ENCODE data around the gene WFDC5. TPM values are rescaled to one million over a fixed set of nuclear protein-coding genes. Genes with fewer than 3 reads are reported as not detected.

WFDC5 gene
- polyA plus RNA-seq, 1 experiment = not detected

DNA sequence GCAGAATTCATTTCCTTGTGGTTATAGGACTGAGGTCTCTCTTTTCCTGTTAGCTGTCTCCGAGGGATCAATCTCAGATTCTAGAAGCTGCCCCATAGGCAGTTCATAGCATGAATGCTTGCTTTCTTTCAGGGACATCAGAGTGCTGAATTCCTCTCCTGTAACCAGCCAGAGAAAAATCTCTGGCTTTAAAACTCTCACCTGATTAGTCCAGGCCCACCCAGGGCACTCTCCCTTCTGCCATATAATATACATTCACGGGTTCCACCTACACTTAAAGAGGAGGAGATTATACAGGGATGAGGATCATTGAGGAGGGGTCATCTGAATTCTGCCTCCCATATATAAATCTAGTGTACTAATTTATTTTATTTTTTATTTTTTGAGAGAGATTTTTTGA lies 11.9 kb downstream of the WFDC5 start:
- DNase-seq (ENCODE audit: low read depth, low spot score) = no peak
- Histone ChIP-seq H3K27me3 (ENCODE audit: control insufficient read depth, insufficient read depth, low read length) (peaks cover 35% of the 10 kb centered on the region), H3K9me3 (ENCODE audit: control insufficient read depth, insufficient read depth, low read length) (peaks cover 5% of the 10 kb centered on the region; the same call in 1 of the 2 replicates), H3K27ac (ENCODE audit: low read depth, low read length) (peak overlapping the region; percentile 21), H3K4me3 (ENCODE audit: low read depth, low read length) (no peak overlapping the region)
- ChIA-PET POLR2A (no interaction called here), CTCF (interaction anchor here (0.7 to 3.9 kb wide), 5 partner anchors 8 to 259 kb away, joined by 3 to 22 read pairs (median 8); no protein-coding TSS in a partner anchor)
- TF ChIP-seq, protein P1, sequence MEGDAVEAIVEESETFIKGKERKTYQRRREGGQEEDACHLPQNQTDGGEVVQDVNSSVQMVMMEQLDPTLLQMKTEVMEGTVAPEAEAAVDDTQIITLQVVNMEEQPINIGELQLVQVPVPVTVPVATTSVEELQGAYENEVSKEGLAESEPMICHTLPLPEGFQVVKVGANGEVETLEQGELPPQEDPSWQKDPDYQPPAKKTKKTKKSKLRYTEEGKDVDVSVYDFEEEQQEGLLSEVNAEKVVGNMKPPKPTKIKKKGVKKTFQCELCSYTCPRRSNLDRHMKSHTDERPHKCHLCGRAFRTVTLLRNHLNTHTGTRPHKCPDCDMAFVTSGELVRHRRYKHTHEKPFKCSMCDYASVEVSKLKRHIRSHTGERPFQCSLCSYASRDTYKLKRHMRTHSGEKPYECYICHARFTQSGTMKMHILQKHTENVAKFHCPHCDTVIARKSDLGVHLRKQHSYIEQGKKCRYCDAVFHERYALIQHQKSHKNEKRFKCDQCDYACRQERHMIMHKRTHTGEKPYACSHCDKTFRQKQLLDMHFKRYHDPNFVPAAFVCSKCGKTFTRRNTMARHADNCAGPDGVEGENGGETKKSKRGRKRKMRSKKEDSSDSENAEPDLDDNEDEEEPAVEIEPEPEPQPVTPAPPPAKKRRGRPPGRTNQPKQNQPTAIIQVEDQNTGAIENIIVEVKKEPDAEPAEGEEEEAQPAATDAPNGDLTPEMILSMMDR (IDR thresholded peaks at IDR 0.05; ENCODE audit: low read depth, low read length) = no peak

DNA sequence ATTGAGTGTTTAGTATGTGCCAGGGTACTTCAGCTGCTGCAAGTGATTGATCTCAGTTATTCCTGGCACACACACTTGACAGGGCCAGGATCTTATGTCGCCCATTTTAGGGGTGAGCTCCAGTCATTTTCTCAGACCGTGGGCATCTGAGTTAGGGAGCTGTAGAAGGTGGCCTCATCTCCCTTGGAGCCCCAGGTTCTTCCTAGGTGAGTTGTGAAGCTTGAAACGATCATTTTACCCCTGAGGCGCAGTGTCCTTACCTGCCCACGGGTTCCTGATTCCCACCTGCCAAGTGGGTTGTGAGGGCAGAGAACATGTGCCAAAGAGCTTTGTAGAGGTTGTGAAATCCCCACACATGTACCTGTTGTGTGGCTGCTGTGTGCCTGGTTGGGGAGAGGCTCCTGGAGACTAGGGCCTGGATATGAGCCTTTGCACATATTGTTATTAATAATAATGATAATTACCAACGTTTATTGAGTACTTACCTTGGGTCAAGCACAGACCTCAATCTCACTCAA lies 13.6 kb downstream of the WFDC5 start:
- ChIA-PET CTCF (interaction anchor here (0.9 to 1.8 kb wide), 5 partner anchors 11 to 218 kb away, joined by 3 to 8 read pairs (median 4); no protein-coding TSS in a partner anchor), POLR2A (no interaction called here)
- H3K27ac ChIP-seq (ENCODE audit: low read depth, low read length) = no peak overlapping the region
- H3K4me3 ChIP-seq (ENCODE audit: low read depth, low read length) = no peak overlapping the region
- H3K9me3 ChIP-seq (ENCODE audit: control insufficient read depth, insufficient read depth, low read length) = peaks cover 10% of the 10 kb centered on the region; the same call in 1 of the 2 replicates
- H3K27me3 ChIP-seq (ENCODE audit: control insufficient read depth, insufficient read depth, low read length) = peaks cover 43% of the 10 kb centered on the region
- TF ChIP-seq, protein P1 (IDR thresholded peaks at IDR 0.05; ENCODE audit: low read depth, low read length) = no peak
- no peak for DNase-seq (ENCODE audit: low read depth, low spot score)

DNA sequence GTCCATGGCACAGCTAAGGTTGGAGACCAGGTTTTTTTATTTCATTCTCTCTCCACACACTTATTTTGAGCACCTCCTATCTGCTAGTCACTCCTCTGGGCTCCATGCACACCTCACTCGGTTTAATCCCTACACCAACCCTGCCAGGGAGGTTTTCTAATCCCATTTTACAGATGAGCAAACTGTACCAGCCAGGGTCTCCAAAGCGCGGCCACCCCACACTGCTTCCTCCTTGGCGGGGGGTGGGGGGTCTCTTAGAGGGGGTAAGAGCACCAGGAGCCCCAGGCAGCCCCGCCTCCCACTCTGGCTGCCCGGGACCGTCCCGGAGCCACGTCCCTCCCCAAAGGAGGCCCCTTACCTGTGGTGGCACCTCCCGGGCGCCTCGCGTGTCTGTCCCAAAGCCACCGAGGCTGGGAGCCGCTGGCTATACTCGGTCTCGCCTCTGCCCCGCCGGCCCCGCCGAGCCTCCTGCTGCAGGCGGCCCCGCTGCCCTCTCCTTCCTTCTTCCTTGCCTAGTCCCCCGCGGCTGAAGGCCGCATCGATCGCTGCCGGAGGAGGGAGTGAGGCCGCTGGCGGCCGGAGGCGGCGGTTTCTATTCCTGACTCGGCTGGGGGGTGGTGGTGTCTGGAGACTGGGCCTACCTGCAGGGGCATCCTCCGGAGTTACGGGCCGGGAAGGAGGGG lies 14.3 kb downstream of the WFDC5 start, which contains the start of gene KCNS1:
KCNS1 (minus strand) TSS at position 565 of the 683 bp plus-strand sequence. CDS start 1,891 bp downstream, outside the sequence.
- H3K9me3 ChIP-seq (ENCODE audit: control insufficient read depth, insufficient read depth, low read length) = peaks cover 10% of the 10 kb centered on the region; the same call in 1 of the 2 replicates
- ChIA-PET CTCF (interaction anchor here (0.9 to 7.3 kb wide), 9 partner anchors 11 to 219 kb away, joined by 3 to 108 read pairs (median 4); no protein-coding TSS in a partner anchor), POLR2A (no interaction called here)
- TF ChIP-seq, protein P1 (IDR thresholded peaks at IDR 0.05; ENCODE audit: low read depth, low read length) = peak; percentile 14; the same call in 1 of the 2 replicates
- H3K4me3 ChIP-seq (ENCODE audit: low read depth, low read length) = peak within 1 kb of the TSS; percentile 25
- H3K27me3 ChIP-seq (ENCODE audit: control insufficient read depth, insufficient read depth, low read length) = peaks cover 44% of the 10 kb centered on the region
- no peak within 1 kb of the TSS for H3K27ac ChIP-seq (ENCODE audit: low read depth, low read length)
- no peak for DNase-seq (ENCODE audit: low read depth, low spot score)

DNA sequence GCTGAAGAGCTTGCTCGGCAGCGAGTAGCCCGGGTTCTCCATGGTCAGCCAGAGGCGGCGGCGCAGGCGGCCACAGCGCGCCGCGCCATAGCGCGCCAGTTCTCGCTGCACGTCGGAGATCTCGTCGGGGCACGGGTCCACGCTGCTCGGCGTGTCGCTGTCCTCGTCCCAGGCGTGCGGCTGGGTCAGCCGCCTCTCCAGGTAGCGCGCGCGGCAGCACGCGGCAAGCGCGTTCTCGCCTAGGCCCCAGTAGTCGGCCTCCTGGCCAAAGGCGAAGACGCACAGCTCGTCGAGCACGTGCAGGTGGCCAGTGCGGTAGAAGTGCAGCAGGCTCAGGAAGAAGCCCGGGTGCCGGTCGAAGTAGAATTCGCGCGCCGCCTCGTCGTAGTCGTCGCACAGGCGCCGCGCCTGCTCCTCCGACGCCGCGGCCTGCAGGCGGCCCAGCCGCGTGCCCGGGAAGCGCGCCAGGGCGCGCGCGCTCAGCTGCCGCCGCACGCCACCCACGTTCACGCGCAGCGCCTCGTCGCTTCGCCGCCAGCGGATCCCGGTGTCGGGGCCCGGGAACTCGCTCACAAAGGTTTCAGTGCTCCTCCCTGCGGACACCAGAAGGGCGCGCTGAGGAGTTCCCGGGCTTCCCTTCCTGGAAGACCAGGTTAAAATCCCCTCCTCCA lies 16.7 kb downstream of the WFDC5 start:
- TF ChIP-seq, protein P1 (IDR thresholded peaks at IDR 0.05; ENCODE audit: low read depth, low read length) = peak; percentile 26
- Histone ChIP-seq H3K27ac (ENCODE audit: low read depth, low read length) (no peak overlapping the region), H3K27me3 (ENCODE audit: control insufficient read depth, insufficient read depth, low read length) (peaks cover 38% of the 10 kb centered on the region), H3K4me3 (ENCODE audit: low read depth, low read length) (peak overlapping the region; percentile 37; the same call in 1 of the 2 replicates), H3K9me3 (ENCODE audit: control insufficient read depth, insufficient read depth, low read length) (peaks cover 10% of the 10 kb centered on the region; the same call in 1 of the 2 replicates)
- CTCF ChIA-PET = interaction anchor here (1.8 to 7.3 kb wide), 10 partner anchors 11 to 673 kb away, joined by 8 to 275 read pairs (median 34); no protein-coding TSS in a partner anchor
- DNase-seq (ENCODE audit: low read depth, low spot score) = no peak
- POLR2A ChIA-PET = no interaction called here
